HG03521 (cell line): ENCODE measurements around the gene MFSD6L.
"Not testable (repeated sequence)": the region's sequence is repeated elsewhere in the genome, so short reads cannot be mapped to it uniquely, and the experiment has no call there.

Experiments
- ATAC-seq: cut with Tn5 transposase; IDR thresholded peaks from one replicate; pipeline ENCODE4 v1.9.1; 2021; ENCODE audit warnings: mild to moderate bottlenecking, moderate library complexity; ENCODE audit not compliant: unreplicated experiment

Gene MFSD6L

GRCh38 chr17:8826808-8827435 is 27.8 kb upstream of the MFSD6L start:
- no peak for ATAC-seq

DNA sequence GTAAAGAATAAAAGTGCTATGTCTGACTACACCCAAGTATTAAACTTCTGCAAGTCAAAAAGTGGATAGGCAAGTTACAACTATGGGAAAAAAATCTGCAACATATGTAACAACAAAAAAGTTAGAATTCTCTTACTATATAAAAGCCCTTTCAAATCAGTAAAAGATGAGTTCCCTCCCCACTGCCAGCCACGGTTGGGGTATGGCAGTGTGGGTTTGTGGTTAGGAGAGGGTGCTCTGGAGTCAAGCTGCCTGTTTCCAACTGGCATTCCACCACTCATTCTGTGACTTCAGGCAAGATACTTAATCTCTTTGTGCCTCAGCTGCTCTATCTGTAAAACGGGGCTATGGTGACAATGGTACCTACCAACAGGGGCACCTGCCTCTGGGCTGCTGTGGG is 26.6 kb upstream of the MFSD6L start:
- ATAC-seq, result no peak

- no peak for ATAC-seq
Observed at GRCh38 chr17:8823279-8823678, 24.1 kb upstream of the MFSD6L start.

DNA sequence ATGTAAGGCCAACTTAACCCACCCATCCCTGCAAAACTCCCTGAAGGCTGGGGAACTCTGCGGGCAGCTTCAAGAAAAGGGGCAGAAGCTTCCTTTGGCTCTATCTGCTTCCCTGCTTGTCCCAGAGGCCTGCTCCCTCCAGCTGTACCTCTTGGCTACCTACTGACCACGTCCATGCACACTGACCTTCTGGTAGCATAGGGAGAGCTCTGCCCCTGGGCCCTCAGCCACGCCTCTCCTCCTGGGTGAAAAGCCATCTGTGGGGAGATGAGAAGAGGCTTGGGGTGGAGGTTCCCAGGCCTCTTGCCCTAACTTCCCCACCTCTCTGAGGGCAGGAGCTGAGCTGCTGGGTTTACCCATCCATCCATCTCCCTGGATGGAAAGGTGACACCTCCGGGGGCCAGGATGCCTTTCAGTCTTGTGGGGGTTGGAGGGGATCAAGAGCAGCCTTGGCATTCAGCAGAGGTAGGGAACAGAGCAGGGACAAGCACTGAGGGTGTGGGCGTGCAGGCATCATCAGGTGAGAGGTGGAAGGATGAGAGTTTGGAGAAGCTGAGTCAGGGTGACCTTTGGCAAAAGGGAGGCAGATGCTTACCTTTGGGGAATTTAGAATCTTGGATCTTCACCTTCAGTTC is 23.4 kb upstream of the MFSD6L start:
- ATAC-seq, result no peak

DNA sequence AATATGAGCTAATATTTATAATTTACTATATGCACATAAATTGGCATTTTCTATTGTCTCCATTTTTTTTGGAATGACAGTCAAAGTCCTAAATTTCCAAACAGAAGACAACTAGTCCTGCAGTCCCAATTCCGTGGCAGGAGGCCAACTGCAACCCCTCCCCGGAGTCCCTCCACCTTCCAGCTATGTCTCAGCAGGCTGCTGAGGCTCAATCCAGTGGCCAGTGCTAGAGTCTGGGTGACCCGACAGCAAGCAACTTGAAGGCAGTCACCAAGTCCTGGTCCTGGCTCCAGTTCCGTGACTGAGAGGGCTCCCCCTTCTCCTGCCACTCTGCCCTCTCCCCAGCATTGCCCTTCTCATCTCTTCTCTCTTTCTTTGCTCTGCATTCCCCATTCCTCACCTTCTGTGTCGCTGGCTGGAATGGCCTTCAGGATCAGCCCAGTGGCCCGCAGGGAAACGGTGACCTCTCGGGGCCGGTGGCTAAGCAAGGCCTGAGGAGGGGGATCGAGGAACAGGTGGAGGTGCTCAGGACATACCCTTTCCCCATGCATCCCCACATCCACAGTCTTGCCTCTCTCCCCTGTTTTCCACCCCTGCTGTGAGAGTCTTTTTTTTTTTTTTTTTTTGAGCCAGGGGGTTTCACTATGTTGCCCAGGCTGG is 22.4 kb upstream of the MFSD6L start:
- no peak for ATAC-seq

GRCh38 chr17:8820311-8821010 is 21.3 kb upstream of the MFSD6L start:
- no peak for ATAC-seq

DNA sequence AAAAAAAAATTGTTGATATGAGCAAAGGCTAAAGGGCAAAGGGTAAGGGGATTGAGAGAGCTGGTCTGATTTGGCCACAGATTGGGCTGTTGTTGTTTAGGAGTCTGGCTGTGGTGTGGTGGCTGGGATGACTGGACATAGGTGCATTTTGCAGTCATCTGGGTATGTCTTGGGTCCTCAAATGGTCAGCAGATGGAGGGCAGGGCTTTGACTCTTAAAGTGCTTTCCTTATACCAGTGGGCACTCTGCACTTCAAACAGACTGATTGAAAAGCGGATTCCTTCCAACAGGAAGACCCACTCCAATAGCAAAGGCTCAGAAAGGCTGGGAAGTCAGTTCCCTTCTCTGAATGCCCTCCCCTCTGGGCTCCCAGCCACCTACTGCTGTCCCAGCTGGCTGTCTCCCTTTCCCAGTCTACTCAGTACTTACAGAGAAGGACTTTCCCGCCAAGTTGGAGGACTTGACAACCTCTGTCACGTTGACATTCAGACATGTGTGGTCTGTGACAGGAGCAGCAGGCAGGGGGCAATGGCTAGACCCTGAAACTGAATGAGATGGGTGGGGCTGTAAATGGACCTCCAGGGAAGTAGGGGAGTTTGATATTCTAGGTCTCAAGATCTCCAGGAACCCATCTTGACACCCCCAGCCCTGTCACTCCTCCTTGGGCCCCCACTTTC is 19.6 kb upstream of the MFSD6L start:
- no peak for ATAC-seq

DNA sequence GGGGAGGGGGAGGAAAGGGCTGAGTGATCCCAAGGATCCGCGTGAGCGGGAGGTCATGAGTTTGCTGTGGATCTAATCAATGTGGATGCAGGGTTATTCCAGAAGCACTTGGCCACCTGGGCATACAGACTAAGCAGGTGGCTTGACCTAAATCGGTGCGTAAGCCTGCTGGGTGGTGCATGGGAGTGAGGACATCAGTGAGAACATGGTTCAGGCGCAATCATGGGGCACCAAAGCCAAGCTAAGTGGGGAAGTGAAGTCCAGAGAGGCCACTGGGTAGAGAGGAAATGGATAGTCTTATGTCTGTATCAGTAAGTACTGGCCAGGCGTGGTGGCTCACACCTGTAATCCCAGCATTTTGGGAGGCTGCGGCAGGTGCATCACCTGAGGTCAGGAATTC is 18.9 kb upstream of the MFSD6L start:
- ATAC-seq, result no peak

GRCh38 chr17:8806926-8807550 is 7.9 kb upstream of the MFSD6L start:
- peak; percentile 85 for ATAC-seq

- ATAC-seq, result no peak
Observed at GRCh38 chr17:8806253-8806925, 7.2 kb upstream of the MFSD6L start.

DNA sequence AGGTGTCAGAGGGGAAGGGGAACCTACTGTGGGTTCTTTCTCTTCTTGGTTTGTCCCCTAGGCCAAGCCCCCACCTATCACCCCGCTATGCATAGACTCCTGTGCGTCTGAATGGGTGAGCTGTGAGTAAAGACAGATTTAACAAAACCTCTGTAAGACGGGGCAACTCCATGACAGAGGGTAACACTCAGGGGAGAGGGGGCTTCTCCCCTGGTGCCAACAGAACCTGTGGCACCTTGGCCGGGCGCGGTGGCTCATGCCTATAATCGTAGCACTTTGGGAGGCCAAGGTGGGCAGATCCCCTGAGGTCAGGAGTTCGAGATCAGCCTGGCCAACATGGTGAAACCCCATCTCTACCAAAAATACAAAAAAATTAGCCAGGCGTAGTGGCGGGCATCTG is 6.2 kb upstream of the MFSD6L start:
- not testable (repeated sequence) for ATAC-seq

DNA sequence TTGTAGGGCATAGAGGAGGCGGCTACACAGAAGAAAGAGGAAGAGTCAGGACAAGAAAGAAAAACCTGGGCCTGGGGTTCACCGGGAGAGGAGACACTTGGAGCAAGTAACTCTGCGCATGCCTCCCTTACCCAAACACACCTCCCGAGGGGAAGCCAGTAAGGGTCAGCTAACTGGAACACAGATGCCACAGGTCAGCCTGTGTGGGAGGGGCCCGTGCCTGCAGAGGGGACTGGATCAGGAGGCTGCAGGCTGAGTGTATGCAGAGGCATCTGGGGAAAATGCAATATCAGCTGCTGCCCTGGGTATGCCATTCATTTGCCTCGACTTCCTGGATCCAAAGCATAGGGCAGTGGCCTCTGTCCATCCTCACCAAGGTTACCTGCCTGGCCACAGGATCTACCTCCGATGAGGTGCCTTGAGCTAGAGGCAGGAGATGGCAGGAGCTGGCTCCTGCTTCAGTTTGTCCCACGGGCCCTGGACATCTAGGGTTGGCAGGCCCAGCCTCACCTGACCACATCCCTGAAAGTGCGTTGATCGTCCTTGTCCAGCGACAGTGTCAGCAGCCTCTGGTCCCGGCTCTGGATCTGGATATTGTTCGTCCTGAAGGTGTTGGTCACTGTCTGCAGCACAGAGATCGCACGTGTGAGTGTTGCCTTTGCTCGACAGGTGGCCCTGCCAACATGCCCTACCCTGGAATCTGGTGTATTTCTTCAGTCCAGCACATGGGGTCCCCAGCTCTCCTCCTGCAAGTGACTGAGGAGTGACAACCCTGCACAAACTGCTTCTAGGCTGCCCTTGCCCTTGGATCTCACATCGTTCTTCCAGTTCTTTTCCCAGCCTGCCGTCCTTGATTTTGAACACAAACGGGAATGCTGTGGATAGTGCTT is 4.6 kb upstream of the MFSD6L start:
- ATAC-seq, result no peak

DNA sequence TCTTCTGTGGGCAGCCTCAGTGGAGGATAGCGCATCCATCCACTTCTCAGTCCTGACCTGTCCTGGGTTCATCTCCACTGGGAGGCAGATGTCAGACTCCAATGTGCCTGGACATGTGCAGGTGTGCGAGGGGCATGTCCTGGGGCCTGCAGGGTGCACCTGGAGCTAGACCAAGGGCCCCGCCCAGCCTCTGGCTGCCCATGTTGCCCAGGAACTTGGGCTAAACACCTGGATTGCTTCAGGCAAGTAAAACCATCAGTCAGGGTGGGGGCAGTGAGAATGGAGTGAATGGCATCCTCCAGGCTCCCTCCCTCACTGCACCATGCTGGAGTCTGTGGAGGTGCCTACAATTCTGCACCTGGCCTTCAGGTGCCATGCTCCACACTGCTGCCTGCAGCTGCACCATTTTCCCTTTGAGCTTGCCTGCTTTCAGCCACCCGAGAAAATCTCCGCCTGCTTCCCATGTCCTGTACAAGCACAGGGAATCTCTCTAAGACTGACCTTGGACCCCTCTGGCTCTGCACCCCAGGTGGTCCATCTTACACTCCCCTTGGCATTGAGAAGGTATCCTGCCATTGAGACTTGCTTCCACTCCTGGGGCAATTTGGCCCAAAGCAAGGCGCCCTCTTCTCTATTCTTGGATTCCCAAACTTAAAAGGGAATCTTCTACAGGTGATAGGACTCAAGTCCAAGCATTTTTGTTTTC is 2.1 kb upstream of the MFSD6L start:
- ATAC-seq, result no peak

GRCh38 chr17:8800656-8801055 is 1.5 kb upstream of the MFSD6L start:
- no peak for ATAC-seq

DNA sequence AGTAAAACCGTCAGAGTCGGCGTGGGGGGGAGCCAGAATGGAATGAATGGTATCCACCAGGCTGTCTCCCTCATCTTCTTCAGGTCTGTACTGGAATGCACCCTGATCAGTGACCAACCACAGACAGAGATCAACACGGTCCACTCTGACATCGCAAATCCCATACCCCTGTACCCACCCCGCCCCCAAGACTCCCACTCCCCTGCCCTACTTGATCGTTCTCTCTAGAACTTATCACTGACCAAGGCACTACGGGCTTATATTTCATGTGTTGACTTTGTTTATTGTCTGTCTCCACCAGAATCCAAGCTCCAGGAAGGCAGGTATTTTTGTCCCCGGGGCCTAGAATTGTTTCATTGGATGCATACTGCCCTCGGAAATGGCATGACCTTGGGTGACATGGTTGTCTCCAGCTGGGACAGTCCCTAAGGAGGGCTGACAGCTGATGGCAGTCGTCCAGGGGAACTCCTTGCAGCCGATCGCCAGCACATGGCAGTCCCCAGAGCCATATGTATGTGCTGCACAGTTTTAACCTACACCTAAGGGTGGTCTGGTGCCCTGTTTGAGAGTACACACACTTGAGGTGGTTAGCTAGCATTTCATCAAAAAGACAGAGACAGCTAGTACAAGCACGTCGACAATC is 526 bp upstream of the MFSD6L start:
- no peak for ATAC-seq

DNA sequence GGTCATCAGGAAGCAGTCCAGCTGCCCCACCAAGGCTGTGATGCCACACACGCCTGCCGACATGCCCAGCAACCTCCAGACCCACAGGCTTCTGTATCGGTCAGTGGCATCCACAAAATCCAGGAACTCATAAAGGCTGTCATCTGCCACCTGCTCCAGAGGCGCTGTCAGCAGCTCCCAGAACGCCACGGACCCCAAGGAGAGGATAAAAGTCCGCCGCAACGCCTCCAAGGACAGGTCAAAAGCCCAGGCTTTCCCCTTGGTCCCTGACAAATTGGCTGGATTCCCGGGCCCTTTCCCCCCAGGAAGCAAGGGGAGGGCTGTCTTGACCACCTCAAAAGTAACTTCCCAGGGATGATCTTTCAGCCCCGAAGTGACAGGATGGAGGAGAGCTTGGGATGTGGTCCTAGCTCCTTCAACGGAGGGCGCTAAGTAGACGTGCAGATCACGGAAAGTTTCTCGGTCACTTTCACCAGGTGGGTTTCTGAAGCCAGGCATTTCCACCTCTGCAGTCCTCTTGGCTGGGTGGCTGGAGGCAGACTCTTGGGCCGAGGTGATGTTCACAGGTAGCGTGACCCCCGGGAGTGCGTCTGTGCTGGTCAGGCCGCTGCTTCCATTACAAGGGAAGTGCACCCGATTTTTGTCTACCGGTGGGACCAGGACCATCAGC is 854 bp downstream of the MFSD6L start:
- ATAC-seq, result no peak

DNA sequence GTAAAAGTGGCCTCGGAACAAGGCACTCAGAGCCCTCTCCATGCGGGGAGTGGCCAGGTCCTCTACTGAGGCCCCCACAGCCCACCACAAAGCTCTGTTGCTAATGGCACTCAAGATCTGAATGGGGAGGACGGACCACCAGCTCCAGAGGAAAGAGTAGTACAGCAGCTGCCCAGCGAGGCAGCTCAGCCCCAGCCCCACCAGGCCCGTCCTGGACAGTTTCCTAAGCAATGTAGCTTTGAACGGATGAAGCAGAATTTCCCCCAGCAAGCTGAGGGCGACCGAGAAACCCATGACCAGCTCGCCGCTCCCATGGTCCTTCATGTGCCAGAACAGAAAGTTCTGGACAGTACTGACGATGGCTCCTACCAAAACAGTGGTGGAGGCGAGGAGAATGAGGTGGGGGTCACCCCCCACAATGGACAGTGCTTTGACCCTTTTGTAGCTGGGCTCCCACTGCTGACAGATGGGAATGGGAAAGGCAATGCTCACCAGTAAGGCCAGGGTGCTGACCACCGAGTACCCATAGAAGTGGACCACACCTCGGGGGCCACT is 1.5 kb downstream of the MFSD6L start:
- ATAC-seq, result no peak
